HepG2 (cell line): Measurements from ENCODE around the gene KDM5B. TPM values are rescaled to one million over a fixed set of nuclear protein-coding genes. Genes with fewer than 3 reads are reported as not detected.

ENCODE experiments used
- ARNTL ChIP-seq: sonication (generic); formaldehyde crosslinking; IDR thresholded peaks from 2 replicates; pipeline ENCODE4 v1.4.0; 2020; ENCODE audit warnings: mild to moderate bottlenecking, missing genetic modification reagents
- BCLAF1 ChIP-seq: fragments of 450-650 bp; IDR thresholded peaks from 2 replicates; pipeline ENCODE4 v1.6.1; 2017; ENCODE audit warnings: mild to moderate bottlenecking
- BRD4 ChIP-seq: sonication (generic); formaldehyde crosslinking; IDR thresholded peaks from 2 replicates; pipeline ENCODE4 v1.4.0; 2020; ENCODE audit warnings: missing genetic modification reagents
- CEBPG ChIP-seq: IDR thresholded peaks from 2 replicates; pipeline ENCODE4 v1.6.1; 2016
- FOXO4 ChIP-seq: sonication (generic); formaldehyde crosslinking; conservative IDR thresholded peaks from 2 replicates; pipeline ENCODE4 v1.8.1; 2023; ENCODE audit warnings: missing genetic modification reagents
- JUNB ChIP-seq: sonication (generic); formaldehyde crosslinking; IDR thresholded peaks from 2 replicates; pipeline ENCODE4 v1.8.0; 2022; ENCODE audit warnings: missing genetic modification reagents, mild to moderate bottlenecking, borderline replicate concordance
- KDM4B ChIP-seq: sonication (generic); formaldehyde crosslinking; IDR thresholded peaks from 2 replicates; pipeline ENCODE4 v1.4.0; 2020; ENCODE audit warnings: missing genetic modification reagents
- MED13 ChIP-seq: sonication (generic); formaldehyde crosslinking; IDR thresholded peaks from 2 replicates; pipeline ENCODE4 v1.5.0; 2020; ENCODE audit warnings: missing genetic modification reagents
- NR3C1 ChIP-seq: sonication (generic); formaldehyde crosslinking; IDR thresholded peaks from 2 replicates; pipeline ENCODE4 v1.4.0; 2020; ENCODE audit warnings: missing genetic modification reagents
- PLSCR1 ChIP-seq: sonication (generic); formaldehyde crosslinking; IDR thresholded peaks from 2 replicates; pipeline ENCODE4 v1.5.0; 2020; ENCODE audit warnings: missing genetic modification reagents, mild to moderate bottlenecking, borderline replicate concordance
- RARA ChIP-seq: IDR thresholded peaks from 2 replicates; pipeline ENCODE4 v1.6.1; 2016; ENCODE audit warnings: missing genetic modification reagents, missing compliant biosample characterization
- RFXAP ChIP-seq: sonication (generic); formaldehyde crosslinking; IDR thresholded peaks from 2 replicates; pipeline ENCODE4 v1.4.0; 2020; ENCODE audit warnings: missing genetic modification reagents, borderline replicate concordance
- SKI ChIP-seq: fragments of 450-650 bp; IDR thresholded peaks from one replicate; pipeline ENCODE4 v1.6.1; 2018; ENCODE audit warnings: mild to moderate bottlenecking; ENCODE audit not compliant: partially characterized antibody
- XRCC5 ChIP-seq: fragments of 200-400 bp; formaldehyde crosslinking; optimal IDR thresholded peaks from 2 replicates; pipeline ENCODE3; 2017; ENCODE audit warnings: mild to moderate bottlenecking, low read length
- ZFP62 ChIP-seq: sonication (generic); formaldehyde crosslinking; IDR thresholded peaks from 2 replicates; pipeline ENCODE4 v1.4.0; 2020; ENCODE audit warnings: missing genetic modification reagents
- ZNF18 ChIP-seq: sonication (generic); formaldehyde crosslinking; IDR thresholded peaks from 2 replicates; pipeline ENCODE4 v1.8.0; 2022; ENCODE audit warnings: mild to moderate bottlenecking, missing genetic modification reagents; ENCODE audit not compliant: insufficient replicate concordance
- ZNF251 ChIP-seq: sonication (generic); formaldehyde crosslinking; IDR thresholded peaks from 2 replicates; pipeline ENCODE4 v1.9.0; 2021; ENCODE audit warnings: mild to moderate bottlenecking, missing genetic modification reagents
- ZNF354B ChIP-seq: sonication (generic); formaldehyde crosslinking; IDR thresholded peaks from 2 replicates; pipeline ENCODE4 v1.8.0; 2022; ENCODE audit warnings: mild to moderate bottlenecking, missing genetic modification reagents
- ZNF639 ChIP-seq: conservative IDR thresholded peaks from 2 replicates; pipeline ENCODE4 v1.6.1; 2018; ENCODE audit warnings: missing genetic modification reagents
- ZNF761 ChIP-seq: sonication (generic); formaldehyde crosslinking; conservative IDR thresholded peaks from 2 replicates; pipeline ENCODE4 v1.4.0; 2020; ENCODE audit warnings: mild to moderate bottlenecking, missing genetic modification reagents
- ZSCAN21 ChIP-seq: sonication (generic); formaldehyde crosslinking; IDR thresholded peaks from 2 replicates; pipeline ENCODE4 v1.8.0; 2022; ENCODE audit warnings: mild to moderate bottlenecking, missing genetic modification reagents, moderate library complexity, borderline replicate concordance
- polyA plus RNA-seq, 8 experiments: library from polyadenylated mRNA; depleted of rRNA in 3 of 8; stranded (reverse) in 7 of 8; unstranded in 1 of 8; fragments of >200 nt; fragmentation: Illumina TruSeq in 4 of 8; extraction: Trizol in 4 of 8; gene quantifications; 2 replicates each; pipeline versions ENCODE4 v1.2.1 to v1.2.3, GENCODE V29; 2011 to 2016; ENCODE audit warnings: low read depth in 4 of 8, missing spikeins in 1 of 8, mixed read lengths in 1 of 8; ENCODE audit not compliant: insufficient read depth in 1 of 8
- total RNA-seq, 5 experiments: library from RNA; depleted of rRNA; stranded (reverse); fragments of >200 nt; fragmentation: Illumina TruSeq; extraction: Trizol; gene quantifications; 2 replicates each; pipeline ENCODE4 v1.2.3, GENCODE V29; 2016; ENCODE audit warnings: low read depth in 1 of 5

KDM5B gene
- total and polyA plus RNA-seq, 2 of the 13 experiments (the other 11 are each of a cell fraction or from before 2014, with no cell fraction given), result 34.2 to 35.4 TPM

DNA sequence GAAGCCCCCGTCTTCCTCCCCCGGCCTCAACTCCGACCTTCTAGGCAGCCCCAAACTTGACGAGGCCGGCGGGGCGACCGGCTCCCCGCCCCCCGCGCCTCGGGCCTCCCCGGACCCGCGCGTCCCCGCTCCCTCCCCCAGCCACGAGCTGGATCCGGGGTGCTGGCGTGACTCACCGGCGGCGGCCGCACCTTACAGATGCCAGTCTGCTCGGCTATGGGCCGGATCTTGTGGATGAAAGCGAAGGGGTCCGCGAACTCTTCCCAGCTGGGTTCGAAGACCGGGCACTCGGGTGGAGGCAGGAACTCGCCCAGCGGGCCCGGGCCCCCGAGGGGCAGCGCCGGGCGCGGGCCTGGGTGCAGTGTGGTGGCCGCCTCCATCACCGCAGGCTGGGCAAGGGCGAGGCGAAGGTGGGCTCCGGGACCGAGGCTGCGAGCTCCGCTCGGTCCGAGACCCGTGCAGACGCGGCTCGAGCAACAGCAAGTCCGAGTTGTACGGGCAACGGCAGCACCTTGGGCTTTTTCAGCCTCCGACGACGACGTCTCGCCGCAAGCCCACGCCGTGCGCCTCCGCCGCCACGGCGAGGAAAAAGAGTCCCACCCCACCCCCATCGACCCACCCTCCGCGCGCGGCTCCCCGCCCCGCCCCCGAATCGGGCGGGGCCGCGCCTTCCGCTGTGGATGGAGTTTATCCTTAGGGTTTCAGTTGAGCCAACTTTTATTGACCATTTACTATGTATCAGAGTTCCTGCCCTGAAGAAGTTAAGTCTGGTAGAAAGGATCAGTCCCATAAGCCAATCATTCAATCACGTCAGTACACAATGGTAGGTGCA is at the start of gene KDM5B (continued):
- TF ChIP-seq KDM4B (CRISPR knock-in tag) (peak; percentile 84), ARNTL (CRISPR knock-in tag) (peak; percentile 24; the same call in 1 of the 2 replicates), BCLAF1 (no peak), MED13 (no peak), XRCC5 (no peak), RFXAP (CRISPR knock-in tag) (0 out of 2 replicates have a peak, but pooled peaks have one; percentile 66), ZSCAN21 (CRISPR knock-in tag) (peak; percentile 94), RARA (CRISPR knock-in tag) (peak; percentile 64), ZNF639 (CRISPR knock-in tag) (no peak), FOXO4 (no peak; the same call in 1 of the 2 replicates), CEBPG (CRISPR knock-in tag) (no peak), ZNF251 (CRISPR knock-in tag) (0 out of 2 replicates have a peak, but pooled peaks have one; percentile 59), ZNF18 (CRISPR knock-in tag) (peak; percentile 65), PLSCR1 (CRISPR knock-in tag) (no peak), JUNB (CRISPR knock-in tag) (peak; percentile 44; the same call in 1 of the 2 replicates), BRD4 (CRISPR knock-in tag) (0 out of 2 replicates have a peak, but pooled peaks have one; percentile 52), ZNF354B (CRISPR knock-in tag) (no peak), ZFP62 (CRISPR knock-in tag) (no peak), ZNF761 (0 out of 2 replicates have a peak, but pooled peaks have one; percentile 42), NR3C1 (no peak), SKI (peak; percentile 42)
